Measurements from ENCODE around the gene QKI. TPM values are rescaled to one million over a fixed set of nuclear protein-coding genes. Genes with fewer than 3 reads are reported as not detected.

The QKI gene
- total RNA-seq, 1 experiment from 2014 or later = 134 TPM

GRCh38 chr6:163613025-163613424, 198.5 kb downstream of the QKI start:
- Histone ChIP-seq H3K36me3 (ENCODE audit: control insufficient read depth, insufficient read depth, low read length) (no peaks in the 10 kb centered on the region), H3K27me3 (replicated peaks; ENCODE audit: control insufficient read depth, insufficient read depth, low read length) (no peaks in the 10 kb centered on the region), H3K9me3 (no peaks in the 10 kb centered on the region), H3K4me3 (ENCODE audit: low read depth, low read length) (no peak overlapping the region), H3K4me1 (no peaks in the 10 kb centered on the region)
- no peaks in the 10 kb centered on the region for H3K27me3 Mint-ChIP-seq (ENCODE audit: insufficient read depth, unreplicated experiment)
- no peaks in the 10 kb centered on the region for H3K4me1 Mint-ChIP-seq (ENCODE audit: low read depth, unreplicated experiment)
- no peak overlapping the region for H3K4me3 Mint-ChIP-seq (ENCODE audit: unreplicated experiment)
- intact Hi-C loops (cut with micrococcal nuclease; ENCODE audit: unreplicated experiment) = no loop called here
- POLR2A ChIA-PET = no interaction called here
- H3K36me3 Mint-ChIP-seq (ENCODE audit: insufficient read depth, unreplicated experiment) = no peaks in the 10 kb centered on the region
- no peak overlapping the region for H3K27ac Mint-ChIP-seq (ENCODE audit: unreplicated experiment)
- TF ChIP-seq CTCF (IDR thresholded peaks at IDR 0.05; ENCODE audit: insufficient read depth in 1 of 2, low read depth in 1 of 2, low read length in 1 of 2, severe bottlenecking in 1 of 2, unreplicated experiment in 1 of 2) = no peak
- DNase-seq = no peak
- H3K9me3 Mint-ChIP-seq (ENCODE audit: unreplicated experiment) = no peaks in the 10 kb centered on the region
- BruUV-seq (replicated peaks) = no TSS peak
- CTCF ChIA-PET = no interaction called here

DNA sequence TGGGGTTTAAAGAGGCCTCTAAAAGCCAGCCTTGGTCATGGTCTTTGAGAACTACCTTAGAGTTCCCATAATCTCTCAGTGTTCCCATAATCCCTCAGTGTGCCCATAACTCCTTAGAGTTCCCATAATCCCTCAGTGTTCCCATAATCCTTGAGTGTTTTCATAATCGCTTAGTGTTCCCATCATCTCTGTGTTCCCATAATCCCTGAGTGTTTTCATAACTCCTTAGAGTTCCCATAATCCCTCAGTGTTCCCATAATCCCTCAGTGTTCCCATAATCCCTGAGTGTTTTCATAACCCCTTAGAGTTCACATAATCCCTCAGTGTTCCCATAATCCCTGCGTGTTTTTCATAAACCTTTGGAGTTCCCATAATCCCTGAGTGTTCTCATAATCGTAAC, 199.2 kb downstream of the QKI start:
- Histone ChIP-seq H3K4me1 (no peaks in the 10 kb centered on the region), H3K4me3 (ENCODE audit: low read depth, low read length) (no peak overlapping the region), H3K36me3 (ENCODE audit: control insufficient read depth, insufficient read depth, low read length) (no peaks in the 10 kb centered on the region), H3K9me3 (no peaks in the 10 kb centered on the region), H3K27me3 (replicated peaks; ENCODE audit: control insufficient read depth, insufficient read depth, low read length) (no peaks in the 10 kb centered on the region)
- H3K4me3 Mint-ChIP-seq (ENCODE audit: unreplicated experiment) = no peak overlapping the region
- BruUV-seq (replicated peaks) = no TSS peak
- no peak for DNase-seq
- H3K27ac Mint-ChIP-seq (ENCODE audit: unreplicated experiment) = no peak overlapping the region
- intact Hi-C loops (cut with micrococcal nuclease; ENCODE audit: unreplicated experiment) = no loop called here
- no peak for TF ChIP-seq CTCF (IDR thresholded peaks at IDR 0.05; ENCODE audit: insufficient read depth in 1 of 2, low read depth in 1 of 2, low read length in 1 of 2, severe bottlenecking in 1 of 2, unreplicated experiment in 1 of 2)
- no peaks in the 10 kb centered on the region for H3K27me3 Mint-ChIP-seq (ENCODE audit: insufficient read depth, unreplicated experiment)
- CTCF ChIA-PET = no interaction called here
- no peaks in the 10 kb centered on the region for H3K4me1 Mint-ChIP-seq (ENCODE audit: low read depth, unreplicated experiment)
- H3K36me3 Mint-ChIP-seq (ENCODE audit: insufficient read depth, unreplicated experiment) = no peaks in the 10 kb centered on the region
- H3K9me3 Mint-ChIP-seq (ENCODE audit: unreplicated experiment) = no peaks in the 10 kb centered on the region
- POLR2A ChIA-PET = no interaction called here

GRCh38 chr6:163616452-163616851, 201.9 kb downstream of the QKI start:
- Mint-ChIP-seq H3K4me3 (ENCODE audit: unreplicated experiment) (no peak overlapping the region), H3K4me1 (ENCODE audit: low read depth, unreplicated experiment) (no peaks in the 10 kb centered on the region)

More at GRCh38 chr6:163616452-163616851, 201.9 kb downstream of the QKI start:
- intact Hi-C loops (cut with micrococcal nuclease; ENCODE audit: unreplicated experiment) = no loop called here
- POLR2A ChIA-PET = no interaction called here
- H3K27me3 Mint-ChIP-seq (ENCODE audit: insufficient read depth, unreplicated experiment) = no peaks in the 10 kb centered on the region
- BruUV-seq (replicated peaks) = no TSS peak
- CTCF ChIA-PET = no interaction called here
- no peaks in the 10 kb centered on the region for H3K36me3 Mint-ChIP-seq (ENCODE audit: insufficient read depth, unreplicated experiment)
- TF ChIP-seq CTCF (IDR thresholded peaks at IDR 0.05; ENCODE audit: insufficient read depth in 1 of 2, low read depth in 1 of 2, low read length in 1 of 2, severe bottlenecking in 1 of 2, unreplicated experiment in 1 of 2) = no peak
- H3K27ac Mint-ChIP-seq (ENCODE audit: unreplicated experiment) = no peak overlapping the region
- DNase-seq = no peak
- Histone ChIP-seq H3K4me3 (ENCODE audit: low read depth, low read length) (no peak overlapping the region), H3K4me1 (no peaks in the 10 kb centered on the region), H3K27me3 (replicated peaks; ENCODE audit: control insufficient read depth, insufficient read depth, low read length) (no peaks in the 10 kb centered on the region), H3K9me3 (no peaks in the 10 kb centered on the region), H3K36me3 (ENCODE audit: control insufficient read depth, insufficient read depth, low read length) (no peaks in the 10 kb centered on the region)
- H3K9me3 Mint-ChIP-seq (ENCODE audit: unreplicated experiment) = peaks cover 18% of the 10 kb centered on the region

Measured in Caco-2 (cell line).